Left renal cortex interstitium (tissue), 4 donors: ENCODE results near the gene HSPA8. TPM values are rescaled to one million over a fixed set of nuclear protein-coding genes. Genes with fewer than 3 reads are reported as not detected.
"Not testable (repeated sequence)": the region's sequence is repeated elsewhere in the genome, so short reads cannot be mapped to it uniquely, and the experiment has no call there.

Experiments
- DNase-seq, 4 donors: peaks; one replicate each; pipeline ENCODE4 v3.0.0-alpha.2; 2013; ENCODE audit warnings: low read depth in 4 of 4, low spot score in 2 of 4, missing footprints in 1 of 4
- polyA plus RNA-seq, 4 donors: library from polyadenylated mRNA; unstranded; fragments of 120-200 nt; gene quantifications; one replicate each; pipeline ENCODE4 v1.2.1, GENCODE V29; 2013; ENCODE audit not compliant: insufficient read length in 4 of 4

Gene HSPA8
- polyA plus RNA-seq, 4 donors, result 1,196 to 1,453 (median 1,312) TPM

DNA sequence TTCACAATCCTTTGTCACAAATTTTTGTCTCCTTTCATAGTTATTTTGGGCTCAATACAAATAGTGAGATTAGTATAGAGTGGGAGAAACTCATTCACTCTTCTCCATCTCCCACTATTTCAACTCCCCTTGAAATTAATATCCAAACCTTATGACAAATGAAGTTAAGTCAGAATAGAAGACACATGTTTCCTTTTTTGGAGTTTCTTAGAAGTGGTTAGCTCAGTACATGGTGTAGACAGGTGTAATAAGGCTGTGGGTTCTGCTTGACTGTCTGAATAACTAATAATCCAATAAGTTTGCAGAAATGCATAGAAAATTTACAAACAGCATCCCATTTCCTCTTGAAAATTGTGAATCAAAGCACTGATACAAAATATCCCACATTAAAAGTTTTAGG is 10.8 kb upstream of the HSPA8 start:
- DNase-seq, result no peak

GRCh38 chr11:123072332-123072761 is 10.4 kb upstream of the HSPA8 start:
- no peak for DNase-seq

DNA sequence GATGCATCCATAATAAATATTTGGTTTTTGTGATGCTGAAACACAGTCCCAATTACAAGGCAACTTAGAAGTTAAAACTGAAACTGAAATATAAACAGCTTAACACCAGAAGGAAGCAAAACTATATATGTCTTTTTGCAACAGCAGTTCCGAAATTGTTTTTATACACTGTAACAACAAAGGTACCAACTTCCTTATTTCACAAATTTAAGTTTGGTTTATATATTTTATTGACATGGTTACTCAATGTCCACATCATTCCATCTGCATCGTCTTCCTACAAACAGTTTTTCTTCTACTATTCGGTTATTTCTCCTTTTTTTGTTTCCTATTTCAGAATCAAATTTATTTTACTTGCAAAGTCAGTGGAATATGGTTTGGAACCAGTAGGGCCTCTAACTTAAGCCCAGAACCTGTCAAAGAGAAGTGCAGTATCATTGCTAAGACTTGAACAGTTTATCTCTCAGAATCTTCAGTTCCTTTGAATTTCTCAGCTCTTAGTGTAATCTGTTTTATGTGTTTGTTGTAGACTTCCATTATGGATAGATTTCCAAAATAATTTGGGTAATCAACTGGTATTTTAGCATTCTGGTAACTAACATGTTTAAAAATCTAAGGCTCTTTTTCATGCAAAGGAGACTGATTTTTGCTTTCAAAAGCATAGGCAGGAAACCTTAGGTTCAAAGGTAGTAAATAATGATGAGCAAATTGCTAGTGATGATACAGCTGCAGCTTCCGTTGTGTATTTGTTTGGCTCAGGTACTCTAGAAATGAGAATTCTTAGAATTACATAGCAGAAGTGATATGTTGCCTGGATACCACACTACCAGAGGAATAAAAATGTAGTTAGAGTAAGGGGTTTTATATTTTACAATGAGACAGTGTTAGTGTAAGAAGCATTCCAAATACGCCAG is 8.2 kb upstream of the HSPA8 start:
- DNase-seq, result no peak

DNA sequence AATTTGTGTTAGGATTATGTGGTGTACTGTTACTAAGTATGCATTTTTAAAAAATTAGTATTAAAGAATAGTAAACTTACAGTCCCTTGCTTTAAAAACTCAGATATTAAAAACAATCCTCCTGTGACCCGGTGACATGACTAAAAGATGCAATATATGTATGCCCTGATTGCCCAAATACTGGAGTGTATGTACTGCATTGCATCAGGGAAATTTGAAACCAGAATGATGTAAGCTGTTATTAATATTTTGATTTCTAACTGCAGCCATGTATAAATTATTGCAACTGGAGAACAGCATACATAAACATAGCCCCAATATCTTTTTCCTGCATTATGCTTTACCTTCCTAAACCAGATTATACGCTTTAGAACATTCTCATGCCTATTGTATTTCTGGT is 3.7 kb upstream of the HSPA8 start:
- no peak for DNase-seq

GRCh38 chr11:123063826-123064657 is 2.1 kb upstream of the HSPA8 start:
- no peak for DNase-seq

DNA sequence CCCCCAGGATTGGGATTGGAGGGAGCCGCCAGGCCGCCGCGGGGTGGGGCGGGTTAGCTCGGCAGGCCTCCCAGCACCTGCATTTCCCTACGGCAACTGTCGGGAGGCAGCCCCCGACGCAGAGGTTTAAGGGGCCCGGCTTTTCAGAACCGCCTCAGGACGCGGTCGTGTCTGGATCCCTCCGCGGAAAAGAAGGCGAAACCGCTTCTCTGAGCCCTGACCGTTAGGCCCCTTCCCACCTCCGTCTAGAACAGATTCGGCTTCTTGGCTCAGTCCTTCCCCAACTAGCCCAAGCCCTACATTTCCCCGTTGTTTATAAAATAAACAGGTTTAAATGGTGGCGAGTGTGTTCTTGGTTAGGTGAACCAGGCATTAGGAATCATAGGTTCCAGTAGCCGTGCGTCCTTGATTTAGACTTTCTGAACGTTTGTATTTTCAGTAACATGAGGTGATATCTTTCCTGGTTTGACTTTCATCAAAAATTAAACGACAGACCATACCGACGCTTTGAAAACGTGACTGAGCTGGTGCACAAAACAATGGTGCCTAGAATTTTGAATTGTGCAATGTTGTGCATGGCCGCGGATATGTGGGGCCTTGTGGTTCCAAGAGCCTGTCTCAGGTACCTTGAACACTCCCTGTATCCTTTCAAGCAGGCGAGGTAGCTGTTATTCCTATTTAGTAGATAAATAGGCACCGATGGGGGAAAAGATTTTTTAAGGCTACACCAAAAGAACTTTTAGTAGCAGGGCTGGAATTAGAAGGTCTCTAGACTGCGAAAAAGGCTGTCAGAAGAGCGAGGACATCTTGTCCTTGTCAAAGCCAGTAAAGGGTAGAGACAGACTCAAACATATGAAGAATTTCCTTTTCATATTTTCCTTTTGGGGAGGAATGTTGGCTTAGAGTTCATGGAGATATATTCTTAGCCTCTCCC is 1.2 kb upstream of the HSPA8 start:
- peak in 3 of 4 donors; percentile 65 to 85 (median 69) for DNase-seq

DNA sequence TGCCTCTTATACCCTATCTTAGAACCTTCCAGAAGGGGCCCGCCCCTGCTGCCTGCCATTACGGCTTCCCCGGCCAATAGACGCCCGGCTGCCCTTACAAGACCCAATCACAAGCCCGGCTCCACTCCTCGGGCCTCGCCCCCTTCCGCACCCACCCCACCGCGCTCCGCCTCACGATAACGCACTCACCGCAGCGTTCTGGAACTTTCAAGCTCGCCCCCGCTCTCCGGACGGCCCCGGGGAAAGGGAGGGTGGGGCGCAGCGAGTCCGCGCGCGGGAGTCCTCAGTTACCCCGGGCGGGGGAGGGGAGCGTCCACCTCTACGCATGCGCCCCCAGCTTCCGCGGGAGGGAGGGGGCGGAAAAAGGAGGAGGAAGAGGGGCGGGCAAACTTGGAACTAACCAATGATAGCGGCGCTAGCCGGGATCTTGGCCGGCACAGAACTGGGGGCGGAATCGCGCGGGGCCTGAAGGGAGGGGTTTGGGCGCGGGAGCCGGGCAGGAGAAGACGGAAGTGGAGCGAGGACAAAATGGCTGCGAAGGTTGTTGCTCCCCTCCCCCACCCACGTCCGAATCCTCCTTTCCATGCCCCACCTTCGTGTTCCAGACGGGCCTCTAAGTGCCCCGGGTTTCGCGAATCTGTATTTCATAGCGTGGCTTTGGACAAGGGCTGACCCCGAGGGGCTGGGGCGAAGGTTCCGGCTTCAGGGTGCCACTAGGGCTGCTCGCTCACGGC is 389 bp upstream of the HSPA8 start:
- DNase-seq, result peak; percentile 94 to 100 (median 98)

DNA sequence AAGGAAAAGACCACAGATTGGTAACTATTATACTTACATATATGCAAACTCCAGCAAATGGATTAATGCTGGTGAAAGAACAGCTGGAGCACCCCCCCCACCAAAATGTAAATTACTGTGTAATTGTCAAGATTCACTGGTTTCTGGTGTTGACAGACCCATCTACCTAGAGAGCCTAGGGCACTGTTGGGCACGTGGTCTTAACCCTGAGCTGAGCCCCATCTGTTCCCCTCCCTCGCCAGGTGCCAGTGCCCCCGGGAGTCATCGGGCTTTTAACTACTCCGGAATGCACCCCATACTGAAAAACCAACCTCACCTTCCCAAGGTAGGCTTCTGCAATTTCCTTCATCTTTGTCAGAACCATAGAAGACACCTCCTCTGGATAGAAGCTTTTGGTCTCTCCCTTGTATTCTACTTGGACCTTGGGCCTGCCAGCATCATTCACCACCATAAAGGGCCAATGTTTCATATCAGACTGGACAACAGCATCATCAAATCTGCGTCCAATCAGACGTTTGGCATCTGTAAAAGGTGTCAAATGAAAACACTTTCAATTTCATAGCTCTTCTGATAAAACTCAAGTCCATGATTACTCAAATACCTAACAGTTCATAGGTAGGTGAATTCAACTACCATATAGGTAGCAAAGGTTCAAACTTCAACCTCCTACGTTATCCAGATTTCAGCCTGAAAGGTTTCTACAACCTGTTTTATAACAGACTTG is 1.5 kb downstream of the HSPA8 start:
- no peak for DNase-seq

GRCh38 chr11:123059041-123059920 is 2.7 kb downstream of the HSPA8 start:
- not testable (repeated sequence) for DNase-seq

DNA sequence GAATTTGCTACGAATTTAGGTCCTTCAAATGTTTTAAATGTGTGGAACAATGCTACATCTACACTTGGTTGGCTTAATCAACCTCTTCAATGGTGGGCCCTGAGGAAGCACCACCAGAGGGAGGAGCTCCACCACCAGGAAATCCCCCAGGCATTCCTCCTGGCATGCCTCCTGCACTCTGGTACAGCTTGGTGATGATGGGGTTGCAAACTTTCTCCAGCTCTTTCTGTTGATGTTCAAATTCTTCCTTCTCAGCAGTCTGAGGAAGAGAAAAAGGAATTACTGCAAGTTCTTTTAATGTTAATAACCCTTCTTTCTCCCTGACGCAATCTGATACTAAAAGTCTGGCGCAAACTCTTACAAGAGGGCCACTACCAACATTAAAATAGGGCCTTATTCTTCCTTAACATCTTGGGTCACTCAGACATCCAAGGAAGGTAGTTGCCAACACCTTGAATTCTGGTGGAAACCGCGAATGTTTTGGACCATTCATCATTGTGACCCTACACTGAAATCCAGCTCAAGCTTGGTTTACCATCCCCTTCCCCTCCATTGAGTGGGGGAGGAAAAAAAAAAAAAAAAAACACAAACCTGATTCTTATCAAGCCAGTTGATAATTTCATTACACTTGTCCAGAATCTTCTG is 4.2 kb downstream of the HSPA8 start:
- DNase-seq, result no peak

DNA sequence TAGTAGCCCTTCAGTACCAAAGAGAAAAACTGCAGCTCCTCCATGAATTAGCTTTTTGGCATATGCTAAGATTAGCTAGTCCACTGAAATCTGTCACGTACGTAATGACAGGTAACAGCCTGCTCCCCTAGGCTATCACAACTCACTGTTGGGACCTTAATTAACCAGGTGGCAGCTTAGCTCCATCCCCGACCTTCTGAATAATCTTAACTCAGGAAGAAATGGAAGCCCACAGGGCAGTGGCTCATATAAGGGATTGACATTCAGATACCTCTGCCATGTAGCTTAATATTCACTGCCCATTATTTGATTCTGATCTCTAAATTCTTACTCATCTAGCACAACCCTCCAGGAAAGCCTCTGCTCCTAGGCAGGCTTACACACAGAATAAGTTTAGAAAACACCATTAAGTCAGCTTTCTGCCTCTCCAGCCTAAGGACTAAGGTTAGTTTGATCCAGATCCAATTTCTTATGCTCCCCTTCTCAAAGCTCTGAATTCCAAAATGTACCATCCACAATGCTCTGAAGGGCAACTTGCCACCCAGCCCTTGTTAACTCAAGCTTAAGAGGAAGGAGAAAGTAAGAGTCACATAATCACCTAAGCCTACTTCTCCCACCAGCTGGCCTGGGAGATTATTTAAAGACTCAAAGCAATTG is 5.0 kb downstream of the HSPA8 start:
- no peak for DNase-seq

GRCh38 chr11:123055191-123055901 is 6.6 kb downstream of the HSPA8 start:
- DNase-seq, result no peak

DNA sequence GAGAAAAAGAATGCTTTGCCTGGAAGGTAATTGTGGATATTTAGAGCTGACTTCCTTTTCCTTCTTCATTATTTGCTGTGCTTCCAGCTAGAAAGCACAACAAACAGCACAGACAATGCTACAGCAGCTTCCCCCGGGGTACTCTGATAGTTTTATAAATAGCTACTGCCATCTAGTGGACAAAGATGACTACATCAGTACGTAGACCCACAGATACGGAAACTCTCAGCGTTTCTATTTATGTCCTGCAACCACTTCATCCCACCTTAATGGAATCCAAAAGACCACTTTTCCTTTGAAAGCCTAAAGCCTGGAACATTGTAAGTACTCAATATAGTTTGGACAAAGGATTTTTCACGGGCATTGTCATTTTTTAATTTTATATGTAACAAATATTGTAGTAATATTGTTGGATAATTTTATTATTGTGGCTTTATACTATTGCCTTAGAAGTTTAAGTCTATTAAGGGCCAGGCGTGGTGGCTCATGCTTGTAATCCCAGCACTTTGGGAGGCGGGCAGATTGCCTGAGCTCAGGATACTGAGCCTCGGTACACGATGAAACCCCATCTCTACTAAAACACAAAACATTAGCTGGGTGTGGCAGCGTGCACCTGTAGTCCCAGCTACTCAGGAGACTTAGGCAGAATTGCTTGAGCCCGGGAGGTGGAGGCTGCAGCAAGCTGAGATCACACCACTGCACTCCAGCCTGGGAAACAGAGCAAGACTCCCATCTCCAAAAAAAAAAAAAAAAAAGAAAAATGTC is 7.5 kb downstream of the HSPA8 start:
- DNase-seq, result peak in 1 of 4 donors; percentile 68

- DNase-seq, result no peak
These were observed 8.8 kb downstream of the HSPA8 start for GRCh38 chr11:123052901-123053721.

DNA sequence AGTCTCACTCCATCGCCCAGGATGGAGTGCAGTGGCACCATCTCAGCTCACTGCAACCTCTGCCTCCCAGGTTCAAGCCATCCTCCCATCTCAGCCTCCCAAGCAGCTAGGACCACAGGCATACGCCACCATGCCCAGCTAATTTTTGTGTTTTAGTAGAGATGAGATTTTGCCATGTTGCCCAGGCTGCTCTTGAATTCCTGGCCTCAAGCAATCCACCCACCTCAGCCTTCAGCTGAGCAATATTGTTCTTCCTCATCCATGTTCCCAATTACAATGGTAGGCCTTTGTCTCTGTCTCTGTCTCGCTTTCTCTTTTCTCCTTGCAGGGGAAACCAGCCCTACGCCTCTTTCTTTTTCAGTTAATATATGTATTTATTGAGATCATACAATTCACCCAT is 10.3 kb downstream of the HSPA8 start:
- no peak for DNase-seq
